Fibroblast of villous mesenchyme (primary cell): ENCODE data around the gene MVB12B. TPM values are rescaled to one million over a fixed set of nuclear protein-coding genes. Genes with fewer than 3 reads are reported as not detected.

ENCODE experiments used
- DNase-seq: peaks from one replicate; pipeline ENCODE4 v3.0.0-alpha.2; 2010; ENCODE audit warnings: low read depth
- H3K4me3 ChIP-seq: 2 replicates; pipeline ENCODE4 v1.5.1; 2011; ENCODE audit warnings: low read depth, mild to moderate bottlenecking, low read length
- total RNA-seq: library from RNA; depleted of rRNA; stranded (reverse); fragments of >200 nt; gene quantifications from 2 replicates; pipeline ENCODE4 v1.2.3, GENCODE V29; 2012
- TF ChIP-seq, protein P1 (sequence below): IDR thresholded peaks from 2 replicates; pipeline ENCODE4 v1.5.1; 2012; ENCODE audit warnings: low read depth, mild to moderate bottlenecking, low read length; ENCODE audit not compliant: insufficient read depth

MVB12B gene
- total RNA-seq, 1 donor: 3.5 TPM

DNA sequence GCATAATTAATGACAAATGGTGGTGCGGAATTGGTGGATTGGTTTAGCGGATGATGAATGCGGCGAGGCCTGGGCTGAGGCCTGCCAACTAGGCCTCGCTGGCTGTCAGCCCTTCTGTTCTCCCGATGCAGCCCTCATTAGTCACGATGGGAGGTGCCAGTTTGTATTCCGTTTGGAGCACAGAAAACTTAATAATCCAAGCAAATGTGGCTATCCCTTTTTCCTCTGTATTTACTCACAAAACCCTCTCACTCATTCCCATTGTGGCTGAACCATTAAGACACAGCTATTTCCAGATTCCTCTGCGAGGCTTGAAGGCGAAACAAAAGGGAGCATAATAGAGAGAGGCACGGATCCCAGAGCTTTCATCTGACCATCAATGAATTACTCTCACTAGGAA is 114.3 kb downstream of the MVB12B start:
- no peak for DNase-seq
- TF ChIP-seq, protein P1, sequence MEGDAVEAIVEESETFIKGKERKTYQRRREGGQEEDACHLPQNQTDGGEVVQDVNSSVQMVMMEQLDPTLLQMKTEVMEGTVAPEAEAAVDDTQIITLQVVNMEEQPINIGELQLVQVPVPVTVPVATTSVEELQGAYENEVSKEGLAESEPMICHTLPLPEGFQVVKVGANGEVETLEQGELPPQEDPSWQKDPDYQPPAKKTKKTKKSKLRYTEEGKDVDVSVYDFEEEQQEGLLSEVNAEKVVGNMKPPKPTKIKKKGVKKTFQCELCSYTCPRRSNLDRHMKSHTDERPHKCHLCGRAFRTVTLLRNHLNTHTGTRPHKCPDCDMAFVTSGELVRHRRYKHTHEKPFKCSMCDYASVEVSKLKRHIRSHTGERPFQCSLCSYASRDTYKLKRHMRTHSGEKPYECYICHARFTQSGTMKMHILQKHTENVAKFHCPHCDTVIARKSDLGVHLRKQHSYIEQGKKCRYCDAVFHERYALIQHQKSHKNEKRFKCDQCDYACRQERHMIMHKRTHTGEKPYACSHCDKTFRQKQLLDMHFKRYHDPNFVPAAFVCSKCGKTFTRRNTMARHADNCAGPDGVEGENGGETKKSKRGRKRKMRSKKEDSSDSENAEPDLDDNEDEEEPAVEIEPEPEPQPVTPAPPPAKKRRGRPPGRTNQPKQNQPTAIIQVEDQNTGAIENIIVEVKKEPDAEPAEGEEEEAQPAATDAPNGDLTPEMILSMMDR: no peak
- H3K4me3 ChIP-seq: no peak overlapping the region

- DNase-seq: no peak
- TF ChIP-seq, protein P1: no peak
- no peak overlapping the region for H3K4me3 ChIP-seq
Measured at GRCh38 chr9:126442636-126443035, 116.0 kb downstream of the MVB12B start.

DNA sequence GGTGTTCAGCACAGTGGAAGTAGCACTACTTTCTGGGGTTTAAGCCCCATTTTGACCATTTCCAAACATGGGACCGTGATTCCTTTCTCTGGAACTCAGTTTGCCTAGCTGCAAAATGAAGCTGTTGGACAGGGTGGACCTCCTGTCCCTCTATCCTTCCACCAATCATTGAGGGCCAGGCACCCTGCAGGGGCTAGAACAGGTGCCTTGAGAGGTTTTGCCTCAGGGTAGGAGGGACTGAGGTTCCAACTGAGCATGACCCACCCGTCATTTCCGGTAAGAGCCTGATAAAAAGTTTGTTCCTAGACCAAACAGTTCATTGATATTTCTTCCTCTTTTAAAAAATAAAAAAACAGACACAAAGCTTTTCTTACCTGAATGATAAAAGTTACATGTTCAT is 116.5 kb downstream of the MVB12B start:
- H3K4me3 ChIP-seq: no peak overlapping the region
- no peak for DNase-seq
- TF ChIP-seq, protein P1: no peak

GRCh38 chr9:126448136-126448535 is 121.5 kb downstream of the MVB12B start:
- DNase-seq: no peak
- TF ChIP-seq, protein P1: no peak
- no peak overlapping the region for H3K4me3 ChIP-seq

DNA sequence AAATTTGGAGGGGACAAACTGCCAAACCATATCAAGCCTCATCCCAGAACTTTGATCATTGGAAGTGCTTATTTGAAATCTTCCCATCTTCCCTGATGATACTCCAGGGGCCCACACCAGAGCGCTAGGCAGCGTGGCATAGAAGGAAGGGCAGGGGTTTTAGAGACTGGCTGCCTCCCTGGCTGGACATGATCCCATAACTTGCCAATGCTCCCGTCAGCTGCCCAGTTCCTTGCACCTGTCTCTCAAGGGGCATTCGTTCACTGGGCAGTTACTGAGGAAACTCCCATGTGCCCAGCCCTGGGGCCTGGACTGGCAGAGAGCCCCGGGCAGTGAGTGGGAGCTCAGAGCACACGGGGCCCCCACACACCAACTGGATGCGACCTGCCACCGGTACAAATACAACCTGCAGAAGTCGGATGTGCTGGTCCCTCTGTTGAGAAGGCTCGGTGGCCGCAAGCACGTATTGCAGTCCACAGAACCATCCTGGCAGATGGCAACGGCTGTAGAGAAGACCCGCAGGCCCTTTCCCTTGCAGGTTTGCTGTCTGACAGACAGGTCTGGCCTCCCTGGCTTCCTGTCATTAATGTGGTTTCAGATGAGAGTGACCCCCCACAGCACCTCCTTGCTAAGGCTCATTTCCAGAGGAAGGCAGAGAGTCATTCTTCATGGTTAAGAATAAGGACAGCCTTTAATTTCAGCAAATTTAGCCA is 122.4 kb downstream of the MVB12B start:
- H3K4me3 ChIP-seq: no peak overlapping the region
- TF ChIP-seq, protein P1: no peak
- DNase-seq: no peak

- TF ChIP-seq, protein P1: no peak
- no peak overlapping the region for H3K4me3 ChIP-seq
- no peak for DNase-seq
Measured at GRCh38 chr9:126449725-126450667, 123.4 kb downstream of the MVB12B start.
